Endometrial microvascular endothelial cells (primary cell): ENCODE results near the gene NEO1. TPM values are rescaled to one million over a fixed set of nuclear protein-coding genes. Genes with fewer than 3 reads are reported as not detected.

Experiments
- in situ Hi-C: cut with HindIII; loops from 2 replicates; pipeline ENCODE4 v1.10.0; 2017; ENCODE audit warnings: low sequenced_read_pairs, low pct_unique_long_range_greater_than_20kb; ENCODE audit errors: inconsistent ontology term
- total RNA-seq: library from RNA; depleted of rRNA; stranded (reverse); fragments of >200 nt; gene quantifications from one replicate; pipeline ENCODE4 v1.2.3, GENCODE V29; 2015; ENCODE audit errors: inconsistent ontology term

NEO1 gene
- total RNA-seq, 1 donor from 2014 or later = not detected

DNA sequence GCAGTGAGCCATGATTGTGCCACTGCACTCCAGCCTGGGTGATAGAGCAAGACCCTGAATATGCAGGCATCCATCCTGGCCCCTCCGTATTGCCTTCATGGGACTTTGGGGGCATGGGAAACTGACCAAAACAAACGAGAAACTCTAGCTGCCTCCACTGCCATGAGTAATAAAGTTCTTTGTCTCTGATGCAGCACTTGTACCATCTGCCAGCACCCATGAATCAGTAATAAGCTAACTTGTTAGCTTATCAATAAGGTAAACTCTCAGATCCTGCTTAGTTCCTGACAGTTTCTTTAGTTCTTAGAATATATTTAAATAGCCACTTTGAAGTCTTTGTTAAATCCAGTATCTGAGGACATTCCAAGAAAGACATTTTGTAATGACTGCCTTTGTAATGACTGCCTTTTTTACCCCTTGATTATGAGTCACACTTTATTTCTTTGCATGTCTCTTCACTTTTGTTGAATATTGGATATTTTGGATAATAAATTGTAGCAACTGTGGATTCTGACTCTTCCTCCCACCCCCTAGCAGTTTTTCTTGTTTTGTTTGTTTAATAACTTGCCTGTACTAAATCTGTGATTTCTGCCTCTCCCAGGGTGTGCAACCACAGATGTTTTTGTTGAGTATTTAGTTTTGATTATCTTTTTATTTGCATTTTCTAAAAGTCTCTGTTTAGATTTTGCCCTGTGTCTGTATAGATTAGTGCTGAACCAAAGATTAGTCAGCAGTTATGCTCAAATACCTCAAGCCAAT, 179.6 kb downstream of the NEO1 start:
- in situ Hi-C loops = no loop called here

DNA sequence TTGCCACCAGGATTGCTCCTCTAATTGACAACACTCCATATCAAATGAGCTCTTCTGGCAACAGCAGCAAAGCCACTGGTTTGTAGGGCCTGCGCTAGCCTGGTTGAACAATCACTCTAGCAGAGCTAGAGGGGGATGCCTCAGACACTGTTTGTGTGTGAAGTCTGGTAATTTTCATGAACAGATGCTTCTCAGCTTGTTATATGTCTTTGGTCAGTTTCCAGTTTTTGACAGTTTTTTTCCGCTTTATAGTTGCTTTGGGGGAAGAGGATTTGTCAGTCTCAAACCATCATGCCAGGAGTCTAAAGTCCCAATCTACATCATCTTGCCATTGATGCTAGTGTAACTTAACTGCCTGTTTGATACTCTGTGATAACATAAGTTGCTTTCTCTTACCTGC, 180.5 kb downstream of the NEO1 start:
- in situ Hi-C loops = no loop called here

- in situ Hi-C loops = no loop called here
Measured at GRCh38 chr15:73233623-73234022, 181.4 kb downstream of the NEO1 start.

GRCh38 chr15:73237910-73238309, 185.6 kb downstream of the NEO1 start:
- in situ Hi-C loops = no loop called here

GRCh38 chr15:73239564-73240215, 187.4 kb downstream of the NEO1 start:
- in situ Hi-C loops = no loop called here

- in situ Hi-C loops = no loop called here
Measured at GRCh38 chr15:73240866-73241499, 188.7 kb downstream of the NEO1 start.

DNA sequence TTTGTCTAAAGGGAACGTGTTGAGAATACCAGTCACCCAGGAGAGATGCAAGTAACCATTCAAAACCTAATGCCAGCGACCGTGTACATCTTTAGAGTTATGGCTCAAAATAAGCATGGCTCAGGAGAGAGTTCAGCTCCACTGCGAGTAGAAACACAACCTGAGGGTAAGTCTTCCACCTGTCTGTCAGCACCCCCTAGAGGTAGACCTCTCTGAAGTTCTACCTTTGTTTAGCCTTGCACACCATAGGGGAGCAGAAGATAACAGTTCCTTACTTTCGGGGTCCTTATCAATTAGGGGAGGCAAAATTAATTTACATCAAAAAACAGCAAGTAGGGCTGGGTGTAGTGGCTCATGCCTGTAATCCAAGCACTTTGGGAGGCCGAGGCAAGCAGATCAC, 192.1 kb downstream of the NEO1 start:
- in situ Hi-C loops = no loop called here

GRCh38 chr15:73246439-73246838, 194.2 kb downstream of the NEO1 start:
- in situ Hi-C loops = no loop called here

- in situ Hi-C loops = no loop called here
Measured at GRCh38 chr15:73246898-73247297, 194.6 kb downstream of the NEO1 start.

GRCh38 chr15:73247331-73247730, 195.1 kb downstream of the NEO1 start:
- in situ Hi-C loops = no loop called here

- in situ Hi-C loops = no loop called here
Measured at GRCh38 chr15:73249499-73249898, 197.2 kb downstream of the NEO1 start.

DNA sequence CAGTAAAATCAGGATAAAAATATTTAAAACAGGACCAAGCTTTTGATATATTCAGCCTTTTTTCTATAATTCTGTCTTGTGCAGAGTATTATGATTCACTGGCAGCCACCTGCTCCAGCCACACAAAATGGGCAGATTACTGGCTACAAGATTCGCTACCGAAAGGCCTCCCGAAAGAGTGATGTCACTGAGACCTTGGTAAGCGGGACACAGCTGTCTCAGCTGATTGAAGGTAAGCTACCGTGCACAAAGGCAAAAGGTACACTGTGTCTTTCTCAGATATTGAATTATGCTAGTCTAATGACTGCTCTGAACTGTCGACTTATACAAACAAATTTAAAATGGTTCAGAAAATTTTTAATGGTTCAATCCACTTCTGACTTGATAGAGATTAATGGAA, 202.3 kb downstream of the NEO1 start:
- in situ Hi-C loops = no loop called here

- in situ Hi-C loops = no loop called here
Measured at GRCh38 chr15:73258271-73259108, 206.2 kb downstream of the NEO1 start.

DNA sequence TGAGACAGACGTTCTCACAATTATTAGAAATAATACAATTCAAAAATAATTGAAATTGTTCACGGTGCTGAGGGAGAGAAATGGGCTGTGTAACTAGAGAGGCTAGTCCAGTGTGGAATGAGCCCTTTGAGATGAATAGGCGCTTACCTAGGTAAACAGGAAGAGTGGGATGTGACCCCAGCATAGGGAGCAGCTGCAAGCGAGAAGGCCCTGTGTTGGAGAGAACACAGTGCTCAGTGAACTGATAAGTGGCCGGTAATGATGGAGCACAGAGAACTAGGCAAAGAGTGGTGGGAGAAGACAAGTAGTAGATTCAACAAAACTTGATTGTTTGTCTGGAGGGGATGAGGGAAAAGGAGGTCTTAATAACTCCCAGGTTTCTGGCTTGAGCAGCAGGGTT, 212.6 kb downstream of the NEO1 start:
- in situ Hi-C loops = no loop called here

DNA sequence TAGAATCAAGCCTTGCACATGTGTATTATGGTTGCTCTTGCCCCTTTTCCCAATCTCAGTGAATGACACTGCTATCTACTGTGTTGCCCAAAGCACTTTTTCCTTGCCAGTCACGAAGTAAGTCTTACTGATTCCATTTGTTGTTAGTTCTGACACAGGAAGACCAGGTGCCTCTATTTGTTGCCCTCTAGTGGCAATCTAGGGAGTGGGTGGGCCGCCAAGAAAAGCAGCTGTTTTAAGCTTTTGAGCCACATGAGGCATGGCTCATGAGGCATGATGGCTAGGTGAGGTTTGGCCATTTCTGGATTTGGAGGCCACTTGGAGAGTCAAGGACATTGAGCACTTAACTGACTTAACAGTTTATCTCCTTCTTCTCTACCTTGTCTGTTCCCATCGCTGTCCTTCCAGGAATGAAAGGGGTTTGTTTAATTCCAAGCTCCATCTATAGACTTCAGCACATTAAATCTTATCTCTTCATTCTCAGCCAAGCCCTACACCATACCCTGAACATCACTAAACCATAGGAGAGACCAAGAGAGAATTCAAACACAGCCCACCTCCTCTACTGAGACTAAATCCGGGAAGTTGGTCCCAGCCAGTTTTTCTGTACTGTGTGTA, 213.4 kb downstream of the NEO1 start:
- in situ Hi-C loops = no loop called here

DNA sequence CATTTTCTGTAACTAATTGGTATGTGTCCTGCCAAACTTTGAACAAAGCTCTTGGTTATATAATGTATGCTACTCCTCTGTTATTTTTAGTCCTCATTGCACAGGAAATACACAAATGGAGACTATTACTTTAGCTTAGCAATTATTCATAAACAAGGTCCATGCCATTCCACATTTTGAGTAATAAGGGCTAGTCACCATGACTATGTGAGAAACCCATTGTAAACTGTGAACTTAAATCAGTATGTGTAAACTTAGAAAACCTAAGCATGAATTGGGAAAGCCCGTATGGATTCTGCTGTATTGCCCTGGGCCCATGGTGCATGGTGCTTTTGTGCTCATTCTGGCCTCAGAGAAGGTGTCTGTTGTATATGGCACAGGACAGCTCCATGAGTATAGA, 216.2 kb downstream of the NEO1 start:
- in situ Hi-C loops = no loop called here

- in situ Hi-C loops = no loop called here
Measured at GRCh38 chr15:73270366-73271097, 218.3 kb downstream of the NEO1 start.
